GM23338 (cell line): ENCODE measurements around the gene BIRC5. TPM values are rescaled to one million over a fixed set of nuclear protein-coding genes. Genes with fewer than 3 reads are reported as not detected.

Source experiments
- ATAC-seq: fragments of 200-7000 bp; cut with Tn5 transposase; 3 replicates; pipeline ENCODE4 v1.9.1; 2020
- DNase-seq: peaks from one replicate; pipeline ENCODE4 v3.0.0-alpha.2; 2015; ENCODE audit warnings: low spot score
- H2AFZ ChIP-seq: fragments of 200-600 bp; sonication (generic); 2 replicates; pipeline ENCODE4 v1.8.0; 2016; ENCODE audit warnings: antibody characterized with exemption, mild to moderate bottlenecking, moderate library complexity
- H3F3A ChIP-seq: fragments of 200-600 bp; sonication (generic); replicated peaks from 2 replicates; pipeline ENCODE4 v1.8.0; 2017; ENCODE audit warnings: antibody characterized with exemption, mixed run types, low read depth
- H3K27ac ChIP-seq: fragments of 200-600 bp; sonication (generic); 2 replicates; pipeline ENCODE4 v1.6.1; 2016; ENCODE audit warnings: low read depth
- H3K27me3 ChIP-seq: fragments of 200-600 bp; sonication (generic); 2 replicates; pipeline ENCODE4 v1.8.0; 2016; ENCODE audit warnings: mild to moderate bottlenecking, mixed run types, moderate library complexity; ENCODE audit not compliant: insufficient read depth
- H3K36me3 ChIP-seq: fragments of 200-600 bp; sonication (generic); 2 replicates; pipeline ENCODE4 v1.8.0; 2016; ENCODE audit warnings: mild to moderate bottlenecking; ENCODE audit not compliant: insufficient read depth
- H3K4me1 ChIP-seq: fragments of 200-600 bp; sonication (generic); 2 replicates; pipeline ENCODE4 v1.8.0; 2016; ENCODE audit warnings: mild to moderate bottlenecking, moderate library complexity; ENCODE audit not compliant: insufficient read depth
- H3K4me2 ChIP-seq: fragments of 200-600 bp; sonication (generic); 2 replicates; pipeline ENCODE4 v1.7.1; 2017; ENCODE audit warnings: mixed run types
- H3K4me3 ChIP-seq: fragments of 200-600 bp; sonication (generic); 2 replicates; pipeline ENCODE4 v1.6.1; 2016; ENCODE audit warnings: mixed run types
- H3K79me2 ChIP-seq: fragments of 200-600 bp; sonication (generic); replicated peaks from 2 replicates; pipeline ENCODE4 v1.8.0; 2017; ENCODE audit warnings: mild to moderate bottlenecking; ENCODE audit not compliant: insufficient read depth
- H3K9me2 ChIP-seq: fragments of 200-600 bp; sonication (generic); 2 replicates; pipeline ENCODE4 v1.8.0; 2017; ENCODE audit not compliant: insufficient read depth
- H4K20me1 ChIP-seq: fragments of 200-600 bp; sonication (generic); replicated peaks from 2 replicates; pipeline ENCODE4 v1.8.0; 2017; ENCODE audit warnings: mild to moderate bottlenecking; ENCODE audit not compliant: insufficient read depth
- H3K27ac Mint-ChIP-seq: 2 replicates; pipeline ENCODE4 v1.8.0; 2020; ENCODE audit warnings: inconsistent platforms, mild to moderate bottlenecking, moderate library complexity, mixed read lengths
- H3K27me3 Mint-ChIP-seq: 3 replicates; pipeline ENCODE4 v1.8.0; 2022; ENCODE audit warnings: low read depth, mild to moderate bottlenecking, moderate library complexity, mixed read lengths, inconsistent platforms; ENCODE audit not compliant: insufficient read depth, poor library complexity
- H3K36me3 Mint-ChIP-seq: 3 replicates; pipeline ENCODE4 v1.8.0; 2021; ENCODE audit warnings: low read depth, mild to moderate bottlenecking, inconsistent platforms, moderate library complexity, mixed read lengths
- H3K4me1 Mint-ChIP-seq: 3 replicates; pipeline ENCODE4 v1.8.0; 2020; ENCODE audit warnings: mild to moderate bottlenecking, inconsistent platforms, mixed read lengths
- H3K4me3 Mint-ChIP-seq: 3 replicates; pipeline ENCODE4 v1.8.0; 2021; ENCODE audit warnings: moderate library complexity, mild to moderate bottlenecking, inconsistent platforms, mixed read lengths
- H3K9me3 Mint-ChIP-seq: 3 replicates; pipeline ENCODE4 v1.8.0; 2020; ENCODE audit warnings: moderate library complexity, mild to moderate bottlenecking, inconsistent platforms, mixed read lengths
- JUNB ChIP-seq: IDR thresholded peaks from one replicate; pipeline ENCODE4 v1.6.1; 2016; ENCODE audit warnings: antibody characterized with exemption; ENCODE audit not compliant: unreplicated experiment
- POLR2AphosphoS5 ChIP-seq: IDR thresholded peaks from 2 replicates; pipeline ENCODE4 v1.6.1; 2016; ENCODE audit warnings: antibody characterized with exemption, low read depth
- REST ChIP-seq: IDR thresholded peaks from one replicate; pipeline ENCODE4 v1.6.1; 2018; ENCODE audit warnings: antibody characterized with exemption; ENCODE audit not compliant: unreplicated experiment
- ZNF331 ChIP-seq: fragments of 250-450 bp; sonication (Bioruptor Pico); IDR thresholded peaks from 2 replicates; pipeline ENCODE4 v1.5.0; 2020; ENCODE audit warnings: low read depth, mild to moderate bottlenecking, moderate library complexity
- polyA plus RNA-seq: library from polyadenylated mRNA; unstranded; fragments of >200 nt; fragmentation: Nextera tagmentation; extraction: Ambion mirVana; gene quantifications from 2 replicates; pipeline ENCODE4 v1.2.1, GENCODE V29; 2016
- total RNA-seq: library from RNA; depleted of rRNA; stranded (reverse); fragments of >200 nt; shearing (Covaris generic); gene quantifications from 2 replicates; pipeline ENCODE4 v1.2.3, GENCODE V29; 2014
- TF ChIP-seq, protein P1 (sequence below), 2 experiments: fragments of 200-600 bp in 1 of 2; sonication (generic) in 1 of 2; conservative IDR thresholded peaks; 2 replicates each; pipeline versions ENCODE4 v1.5.1 to v1.6.1; 2016 to 2017; ENCODE audit warnings: antibody characterized with exemption in 2 of 2, low read depth in 2 of 2, mild to moderate bottlenecking in 2 of 2, moderate library complexity in 1 of 2

Gene BIRC5
- total and polyA plus RNA-seq, 2 experiments from 2014 or later: 89.7 to 111 TPM

DNA sequence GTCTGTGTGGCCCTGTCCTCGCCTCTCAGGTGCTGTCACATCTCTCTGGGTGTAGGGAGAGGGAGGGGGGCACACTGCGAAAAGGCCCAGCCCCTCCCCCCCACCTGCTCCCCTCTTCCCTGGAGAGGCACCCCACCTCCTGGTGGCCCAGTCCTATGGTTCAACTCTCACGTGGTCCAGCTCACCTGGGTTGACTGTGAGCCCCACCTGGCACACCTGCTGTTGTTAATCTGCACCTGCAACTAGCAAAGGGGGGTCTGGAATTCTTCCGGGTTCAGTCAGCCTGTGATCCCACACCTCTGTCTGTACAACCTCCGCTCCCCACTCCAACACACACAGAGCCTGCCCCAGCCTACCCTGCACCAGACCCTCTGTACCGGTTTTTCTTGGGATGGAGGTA, 47.6 kb upstream of the BIRC5 start (continued):
- no peak for TF ChIP-seq POLR2AphosphoS5
- TF ChIP-seq ZNF331 (CRISPR knock-in tag): no peak
- TF ChIP-seq, protein P1, sequence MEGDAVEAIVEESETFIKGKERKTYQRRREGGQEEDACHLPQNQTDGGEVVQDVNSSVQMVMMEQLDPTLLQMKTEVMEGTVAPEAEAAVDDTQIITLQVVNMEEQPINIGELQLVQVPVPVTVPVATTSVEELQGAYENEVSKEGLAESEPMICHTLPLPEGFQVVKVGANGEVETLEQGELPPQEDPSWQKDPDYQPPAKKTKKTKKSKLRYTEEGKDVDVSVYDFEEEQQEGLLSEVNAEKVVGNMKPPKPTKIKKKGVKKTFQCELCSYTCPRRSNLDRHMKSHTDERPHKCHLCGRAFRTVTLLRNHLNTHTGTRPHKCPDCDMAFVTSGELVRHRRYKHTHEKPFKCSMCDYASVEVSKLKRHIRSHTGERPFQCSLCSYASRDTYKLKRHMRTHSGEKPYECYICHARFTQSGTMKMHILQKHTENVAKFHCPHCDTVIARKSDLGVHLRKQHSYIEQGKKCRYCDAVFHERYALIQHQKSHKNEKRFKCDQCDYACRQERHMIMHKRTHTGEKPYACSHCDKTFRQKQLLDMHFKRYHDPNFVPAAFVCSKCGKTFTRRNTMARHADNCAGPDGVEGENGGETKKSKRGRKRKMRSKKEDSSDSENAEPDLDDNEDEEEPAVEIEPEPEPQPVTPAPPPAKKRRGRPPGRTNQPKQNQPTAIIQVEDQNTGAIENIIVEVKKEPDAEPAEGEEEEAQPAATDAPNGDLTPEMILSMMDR (conservative IDR thresholded peaks at IDR 0.05; ENCODE audit: low read depth in 2 of 2): no peak; a peak in 1 of 4 replicates

DNA sequence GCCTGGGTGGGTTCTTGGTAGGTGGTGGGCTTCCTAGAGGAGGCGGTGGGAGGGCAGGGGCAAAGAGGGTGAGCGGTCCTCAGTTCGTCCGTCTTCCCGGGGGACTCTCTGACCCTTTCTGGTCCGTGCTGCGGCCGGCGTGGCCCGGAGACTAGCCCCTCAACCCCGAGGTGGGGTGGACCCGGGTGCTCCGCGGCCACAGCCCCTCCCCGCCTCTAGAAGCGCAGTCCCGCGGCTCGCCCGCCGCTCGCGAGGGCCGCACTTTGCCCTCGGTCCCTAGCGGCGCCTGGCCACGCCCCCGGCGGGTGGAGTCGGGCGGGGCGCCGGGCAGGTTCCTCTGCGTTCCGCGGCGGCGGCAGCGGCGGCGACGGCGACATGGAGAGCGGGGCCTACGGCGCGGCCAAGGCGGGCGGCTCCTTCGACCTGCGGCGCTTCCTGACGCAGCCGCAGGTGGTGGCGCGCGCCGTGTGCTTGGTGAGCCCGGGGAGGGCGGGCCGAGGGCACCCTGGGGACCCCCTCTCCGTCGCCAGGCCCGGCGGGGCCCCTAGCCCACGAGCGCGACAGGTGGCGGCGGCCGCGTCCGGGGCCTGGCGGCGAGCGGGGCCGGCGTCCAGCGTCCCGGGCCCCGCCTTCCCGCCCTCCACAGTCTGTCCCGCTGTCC, 45.7 kb upstream of the BIRC5 start, which contains the start of gene SYNGR2:
SYNGR2 (plus strand) TSS at position 340 of the 661 bp plus-strand sequence; CDS start at position 376, 36 bp downstream.
- Mint-ChIP-seq H3K27ac (no peak within 1 kb of the TSS), H3K4me1 (peaks cover 25% of the 10 kb centered on the region), H3K4me3 (peak within 1 kb of the TSS; percentile 70), H3K9me3 (no peaks in the 10 kb centered on the region), H3K27me3 (peaks cover 32% of the 10 kb centered on the region), H3K36me3 (peaks cover 14% of the 10 kb centered on the region)
- Histone ChIP-seq H3F3A (peaks cover 12% of the 10 kb centered on the region; the same call in 1 of the 2 replicates), H3K4me3 (peak within 1 kb of the TSS; percentile 65), H3K9me2 (no peaks in the 10 kb centered on the region), H3K4me2 (peak within 1 kb of the TSS; percentile 80), H2AFZ (peak within 1 kb of the TSS; percentile 81), H3K79me2 (no peaks in the 10 kb centered on the region), H3K27ac (no peak within 1 kb of the TSS), H3K36me3 (no peaks in the 10 kb centered on the region), H3K4me1 (peaks cover 18% of the 10 kb centered on the region), H3K27me3 (no peaks in the 10 kb centered on the region), H4K20me1 (peaks cover 3% of the 10 kb centered on the region; the same call in 1 of the 2 replicates)
- TF ChIP-seq, protein P1 (conservative IDR thresholded peaks at IDR 0.05; ENCODE audit: low read depth in 2 of 2): no peak
- TF ChIP-seq POLR2AphosphoS5 (peak; percentile 74; the same call in 1 of the 2 replicates), REST (no peak), JUNB (peak; percentile 96)
- DNase-seq (peak; percentile 93), ATAC-seq (peak; percentile 60)
